Medulla oblongata (tissue), 1 donor: Measurements from ENCODE around the gene SYNGR3.

ENCODE experiments used
- DNase-seq: peaks from one replicate; pipeline ENCODE4 v3.0.0-alpha.2; 2015; ENCODE audit errors: extremely low spot score

The SYNGR3 gene

GRCh38 chr16:1976951-1977874, 12.6 kb upstream of the SYNGR3 start:
- no peak for DNase-seq

- DNase-seq = no peak
Measured at GRCh38 chr16:1977875-1978268, 11.9 kb upstream of the SYNGR3 start.

GRCh38 chr16:1978476-1979120, 11.2 kb upstream of the SYNGR3 start:
- DNase-seq = no peak

- DNase-seq = no peak
Measured at GRCh38 chr16:1979271-1980029, 10.3 kb upstream of the SYNGR3 start.

- no peak for DNase-seq
Measured at GRCh38 chr16:1980030-1980769, 9.6 kb upstream of the SYNGR3 start.

GRCh38 chr16:1980770-1981087, 9.0 kb upstream of the SYNGR3 start:
- DNase-seq = no peak

- no peak for DNase-seq
Measured at GRCh38 chr16:1981398-1981836, 8.4 kb upstream of the SYNGR3 start, which contains the start of gene NOXO1. TSS of gene NOXO1 (minus strand) at chr16:1981469. CDS start at chr16:1981179, 290 bp downstream.

- DNase-seq = peak; percentile 63
Measured at GRCh38 chr16:1982013-1982433, 7.7 kb upstream of the SYNGR3 start.

GRCh38 chr16:1982991-1983543, 6.7 kb upstream of the SYNGR3 start:
- no peak for DNase-seq

- peak; percentile 92 for DNase-seq
Measured at GRCh38 chr16:1983544-1984346, 6.0 kb upstream of the SYNGR3 start, which contains the start of gene GFER. TSS of gene GFER (plus strand) at chr16:1984193. CDS start at chr16:1984219, 26 bp downstream.

- DNase-seq = no peak
Measured at GRCh38 chr16:1984347-1985225, 5.2 kb upstream of the SYNGR3 start.

GRCh38 chr16:1985466-1986150, 4.2 kb upstream of the SYNGR3 start:
- no peak for DNase-seq

GRCh38 chr16:1987198-1987597, 2.6 kb upstream of the SYNGR3 start:
- DNase-seq = no peak

GRCh38 chr16:1990101-1990350, 256 bp downstream of the SYNGR3 start:
- no peak for DNase-seq

GRCh38 chr16:1990351-1991134, 773 bp downstream of the SYNGR3 start:
- no peak for DNase-seq

- no peak for DNase-seq
Measured at GRCh38 chr16:1991135-1991551, 1.4 kb downstream of the SYNGR3 start.

- no peak for DNase-seq
Measured at GRCh38 chr16:1991588-1991947, 1.8 kb downstream of the SYNGR3 start.
